Measurements from ENCODE around the gene CRYL1. TPM values are rescaled to one million over a fixed set of nuclear protein-coding genes. Genes with fewer than 3 reads are reported as not detected.

CRYL1 gene
- total and polyA plus RNA-seq, 2 of the 4 experiments (the other 2 are of a cell fraction) = 11.7 to 16.4 TPM

- dilution Hi-C loops (cut with HindIII; ENCODE audit: low sequenced_read_pairs, unreplicated experiment) = no loop called here
- H2BK5ac ChIP-seq (ENCODE audit: low read depth, low read length, poor library complexity, severe bottlenecking) = no peak overlapping the region
- no peak overlapping the region for H2BK15ac ChIP-seq (ENCODE audit: low read depth, low read length)
- DNase-seq (no peak), ATAC-seq (ENCODE audit: low read depth) (no peak)
- no peak overlapping the region for H3K23ac ChIP-seq (ENCODE audit: low read depth, low read length)
- no peaks in the 10 kb centered on the region for H3K36me3 ChIP-seq (ENCODE audit: control insufficient read depth, insufficient read depth, low read length)
- H4K91ac ChIP-seq (ENCODE audit: insufficient read depth, low read depth, low read length) = no peak overlapping the region
- in situ Hi-C loops (cut with MboI; ENCODE audit: low sequenced_read_pairs) = no loop called here
- H2AK5ac ChIP-seq (ENCODE audit: low read depth, low read length) = no peak overlapping the region
- CTCF ChIA-PET = no interaction called here
- no peak overlapping the region for H3K4me2 ChIP-seq (ENCODE audit: low read depth, low read length)
- no peak overlapping the region for H3K56ac ChIP-seq (ENCODE audit: extremely low read depth, insufficient read depth, low read length)
- H4K5ac ChIP-seq (ENCODE audit: low read depth, low read length) = no peak overlapping the region
- H3K18ac ChIP-seq (ENCODE audit: low read depth, low read length) = no peak overlapping the region
- H2AK9ac ChIP-seq (replicated peaks; ENCODE audit: low read depth, low read length, poor library complexity) = no peak overlapping the region
- no peaks in the 10 kb centered on the region for H3K4me1 ChIP-seq (ENCODE audit: control insufficient read depth, insufficient read depth, low read length)
- no peak overlapping the region for H3K14ac ChIP-seq (replicated peaks; ENCODE audit: low read depth, low read length)
- H3K9ac ChIP-seq (ENCODE audit: low read depth, low read length) = no peak overlapping the region
- H3K9me1 ChIP-seq (ENCODE audit: insufficient read depth, low read length) = no peaks in the 10 kb centered on the region
- no peaks in the 10 kb centered on the region for H3K79me1 ChIP-seq (ENCODE audit: low read depth in 1 of 2, low read length in 2 of 2)
- H4K8ac ChIP-seq (ENCODE audit: low read depth in 2 of 2, low read length in 2 of 2) = no peak overlapping the region
- H3K27me3 ChIP-seq (ENCODE audit: control insufficient read depth, insufficient read depth, low read length) = peaks cover 3% of the 10 kb centered on the region; the same call in 1 of the 2 replicates
- H3K27ac ChIP-seq (ENCODE audit: insufficient read depth, low read length) = no peak overlapping the region
- no CpG with 5 or more reads among the region's 4 CpGs for WGBS, 2 experiments (ENCODE audit: extremely low coverage in 2 of 2, insufficient read length in 1 of 2)
- no peak overlapping the region for H2BK20ac ChIP-seq (ENCODE audit: low read depth, low read length)
- H3K4ac ChIP-seq (ENCODE audit: low read depth, low read length) = no peak overlapping the region
- intact Hi-C loops (cut with micrococcal nuclease) = no loop called here
- H3K4me3 ChIP-seq (ENCODE audit: insufficient read depth, low read depth, low read length) = no peak overlapping the region
- no peaks in the 10 kb centered on the region for H4K20me1 ChIP-seq (ENCODE audit: insufficient read depth, low read length)
- H3K9me3 ChIP-seq (ENCODE audit: control insufficient read depth, insufficient read depth, low read length) = no peaks in the 10 kb centered on the region
- H2AFZ ChIP-seq (replicated peaks; ENCODE audit: low read length, poor library complexity) = no peak overlapping the region
- no peak for TF ChIP-seq CHD1 (IDR thresholded peaks at IDR 0.05; ENCODE audit: low read depth, low read length)
- no TSS peak for BruUV-seq (replicated peaks)
- POLR2A ChIA-PET (ENCODE audit: unreplicated experiment) = no interaction called here
- H2BK120ac ChIP-seq (ENCODE audit: low read depth, low read length) = no peak overlapping the region
Observed at GRCh38 chr13:20430296-20430695, 95.4 kb downstream of the CRYL1 start.
